Measurements from ENCODE around the gene RNASEH1.

The RNASEH1 gene
- long read RNA-seq, transcript RNASEH1-201 (8 exons, 1,887 nt): major isoform, 364 of 449 reads
- long read RNA-seq, transcript RNASEH1-202 (8 exons, 2,120 nt): minor isoform, 13 of 449 reads
- long read RNA-seq, partial matches to known transcripts: 47 of 449 reads
- long read RNA-seq, other reads (novel, unspliced or antisense): 25 of 449 reads

GRCh38 chr2:3558205-3559014 is at the start of gene RNASEH1:
TSS of gene RNASEH1 (minus strand) at chr2:3558333. CDS start at chr2:3558260, 73 bp downstream.
- H3K27ac ChIP-seq (replicated peaks): peak within 1 kb of the TSS; percentile 85
- peak within 1 kb of the TSS; percentile 79 for H3K4me3 ChIP-seq (replicated peaks; ENCODE audit: insufficient read depth, low read length)
- DNase-seq (ENCODE audit: low read depth in 1 of 2, low spot score in 1 of 2): peak; percentile 96 to 97
- no peaks in the 10 kb centered on the region for H3K27me3 ChIP-seq (ENCODE audit: insufficient read depth, poor library complexity, severe bottlenecking)
- no peak; the same call in 1 of the 2 replicates for TF ChIP-seq SPI1 (IDR thresholded peaks at IDR 0.05; ENCODE audit: borderline replicate concordance, low read depth)
- TF ChIP-seq REST (IDR thresholded peaks at IDR 0.05; ENCODE audit: insufficient replicate concordance, low read depth): no peak
- TF ChIP-seq POLR2AphosphoS5 (IDR thresholded peaks at IDR 0.05; ENCODE audit: low read depth): peak; percentile 90
- peak; percentile 72 for TF ChIP-seq GABPA (IDR thresholded peaks at IDR 0.05; ENCODE audit: low read depth)
- TF ChIP-seq, protein P1, sequence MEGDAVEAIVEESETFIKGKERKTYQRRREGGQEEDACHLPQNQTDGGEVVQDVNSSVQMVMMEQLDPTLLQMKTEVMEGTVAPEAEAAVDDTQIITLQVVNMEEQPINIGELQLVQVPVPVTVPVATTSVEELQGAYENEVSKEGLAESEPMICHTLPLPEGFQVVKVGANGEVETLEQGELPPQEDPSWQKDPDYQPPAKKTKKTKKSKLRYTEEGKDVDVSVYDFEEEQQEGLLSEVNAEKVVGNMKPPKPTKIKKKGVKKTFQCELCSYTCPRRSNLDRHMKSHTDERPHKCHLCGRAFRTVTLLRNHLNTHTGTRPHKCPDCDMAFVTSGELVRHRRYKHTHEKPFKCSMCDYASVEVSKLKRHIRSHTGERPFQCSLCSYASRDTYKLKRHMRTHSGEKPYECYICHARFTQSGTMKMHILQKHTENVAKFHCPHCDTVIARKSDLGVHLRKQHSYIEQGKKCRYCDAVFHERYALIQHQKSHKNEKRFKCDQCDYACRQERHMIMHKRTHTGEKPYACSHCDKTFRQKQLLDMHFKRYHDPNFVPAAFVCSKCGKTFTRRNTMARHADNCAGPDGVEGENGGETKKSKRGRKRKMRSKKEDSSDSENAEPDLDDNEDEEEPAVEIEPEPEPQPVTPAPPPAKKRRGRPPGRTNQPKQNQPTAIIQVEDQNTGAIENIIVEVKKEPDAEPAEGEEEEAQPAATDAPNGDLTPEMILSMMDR (IDR thresholded peaks at IDR 0.05; ENCODE audit: insufficient read depth, low read length): no peak

GRCh38 chr2:3606370-3607201 is 48.5 kb upstream of the RNASEH1 start:
- H3K27me3 ChIP-seq (ENCODE audit: insufficient read depth, poor library complexity, severe bottlenecking): no peaks in the 10 kb centered on the region
- H3K4me3 ChIP-seq (replicated peaks; ENCODE audit: insufficient read depth, low read length): no peak overlapping the region
- no peak overlapping the region for H3K27ac ChIP-seq (replicated peaks)
- DNase-seq (ENCODE audit: low read depth in 1 of 2, low spot score in 1 of 2): no peak
- TF ChIP-seq, protein P1 (IDR thresholded peaks at IDR 0.05; ENCODE audit: insufficient read depth, low read length): no peak
- no peak for TF ChIP-seq REST (IDR thresholded peaks at IDR 0.05; ENCODE audit: insufficient replicate concordance, low read depth)
- no peak for TF ChIP-seq GABPA (IDR thresholded peaks at IDR 0.05; ENCODE audit: low read depth)
- no peak for TF ChIP-seq SPI1 (IDR thresholded peaks at IDR 0.05; ENCODE audit: borderline replicate concordance, low read depth)
- TF ChIP-seq POLR2AphosphoS5 (IDR thresholded peaks at IDR 0.05; ENCODE audit: low read depth): no peak

GRCh38 chr2:3606028-3606369 is 47.9 kb upstream of the RNASEH1 start:
- Histone ChIP-seq H3K27ac (replicated peaks) (no peak overlapping the region), H3K4me3 (replicated peaks; ENCODE audit: insufficient read depth, low read length) (no peak overlapping the region)
- TF ChIP-seq REST (IDR thresholded peaks at IDR 0.05; ENCODE audit: insufficient replicate concordance, low read depth): no peak
- no peak for TF ChIP-seq GABPA (IDR thresholded peaks at IDR 0.05; ENCODE audit: low read depth)
- TF ChIP-seq, protein P1 (IDR thresholded peaks at IDR 0.05; ENCODE audit: insufficient read depth, low read length): no peak
- TF ChIP-seq POLR2AphosphoS5 (IDR thresholded peaks at IDR 0.05; ENCODE audit: low read depth): no peak
- TF ChIP-seq SPI1 (IDR thresholded peaks at IDR 0.05; ENCODE audit: borderline replicate concordance, low read depth): no peak

More at GRCh38 chr2:3606028-3606369, 47.9 kb upstream of the RNASEH1 start:
- no peak for DNase-seq (ENCODE audit: low read depth in 1 of 2, low spot score in 1 of 2)
- no peaks in the 10 kb centered on the region for H3K27me3 ChIP-seq (ENCODE audit: insufficient read depth, poor library complexity, severe bottlenecking)

Data from HL-60 (cell line).